ENCODE results near the gene CMSS1. TPM values are rescaled to one million over a fixed set of nuclear protein-coding genes. Genes with fewer than 3 reads are reported as not detected.

Gene CMSS1
- polyA plus RNA-seq, 1 of the 3 experiments (the other 2 are of a cell fraction) = 9.1 TPM

- TF ChIP-seq REST (IDR thresholded peaks at IDR 0.05; ENCODE audit: low read depth, low read length) (no peak), USF1 (IDR thresholded peaks at IDR 0.05; ENCODE audit: borderline replicate concordance, low read depth) (no peak), FOXJ3 (CRISPR knock-in tag; IDR thresholded peaks at IDR 0.05) (no peak), RXRA (IDR thresholded peaks at IDR 0.05; ENCODE audit: borderline replicate concordance, low read depth) (no peak), NRF1 (IDR thresholded peaks at IDR 0.05; ENCODE audit: low read depth, low read length) (no peak), EZH2phosphoT487 (IDR thresholded peaks at IDR 0.05; ENCODE audit: borderline replicate concordance, low read depth) (no peak), SMC3 (IDR thresholded peaks at IDR 0.05; ENCODE audit: low read depth, low read length) (no peak), CHD2 (IDR thresholded peaks at IDR 0.05; ENCODE audit: low read length, partially characterized antibody) (no peak)
These were observed 241.8 kb downstream of the CMSS1 start (continued) for GRCh38 chr3:100059472-100059871.

GRCh38 chr3:100060685-100061484 is 243.2 kb downstream of the CMSS1 start:
- Histone ChIP-seq H3K27ac (ENCODE audit: low read depth in 2 of 2, low read length in 1 of 2) (no peak overlapping the region), H3K9me2 (no peaks in the 10 kb centered on the region), H3K4me1 (ENCODE audit: control insufficient read depth in 1 of 2, insufficient read depth in 2 of 2, low read depth in 1 of 2, low read length in 1 of 2) (peaks cover 0 to 3% of the 10 kb centered on the region in 2 experiments; a peak in 1 of 4 replicates), H3K36me3 (replicated peaks in 1 of 2; ENCODE audit: control insufficient read depth in 1 of 2, insufficient read depth in 2 of 2, low read length in 1 of 2) (no peaks in the 10 kb centered on the region), H3K4me3 (ENCODE audit: low read depth in 2 of 2, low read length in 1 of 2) (no peak overlapping the region), H3K79me2 (ENCODE audit: insufficient read depth) (no peaks in the 10 kb centered on the region), H3K9ac (no peak overlapping the region), H3K27me3 (ENCODE audit: insufficient read depth) (no peaks in the 10 kb centered on the region), H3K9me3 (no peaks in the 10 kb centered on the region), H3F3A (replicated peaks; ENCODE audit: insufficient read depth) (no peaks in the 10 kb centered on the region), H2AFZ (ENCODE audit: low read depth) (no peak overlapping the region), H4K20me1 (ENCODE audit: insufficient read depth) (no peaks in the 10 kb centered on the region), H3K4me2 (no peak overlapping the region)
- ChIA-PET CTCF (interaction anchor here (0.7 to 5.6 kb wide), 5 partner anchors 8 to 229 kb away, joined by 3 to 33 read pairs (median 4); no protein-coding TSS in a partner anchor), POLR2A (no interaction called here)
- WGBS (ENCODE audit: low lambda C conversion rate) = 91% methylated on average over 7 of the region's 7 CpGs
- no peak for DNase-seq
- TF ChIP-seq CHD2 (IDR thresholded peaks at IDR 0.05; ENCODE audit: low read length, partially characterized antibody) (no peak), USF2 (IDR thresholded peaks at IDR 0.05; ENCODE audit: borderline replicate concordance, low read depth, low read length) (no peak), RAD21 (IDR thresholded peaks at IDR 0.05; ENCODE audit: low read length) (no peak), CTCF (IDR thresholded peaks at IDR 0.05) (no peak), POLR2AphosphoS5 (IDR thresholded peaks at IDR 0.05; ENCODE audit: low read depth, low read length) (no peak), RCOR1 (IDR thresholded peaks at IDR 0.05; ENCODE audit: low read length) (no peak), FOSL2 (IDR thresholded peaks at IDR 0.05; ENCODE audit: borderline replicate concordance, low read depth) (no peak), TAF1 (IDR thresholded peaks at IDR 0.05; ENCODE audit: borderline replicate concordance, low read depth, low read length) (no peak), IRF3 (IDR thresholded peaks at IDR 0.05; ENCODE audit: low read depth, low read length) (no peak), RFX5 (IDR thresholded peaks at IDR 0.05; ENCODE audit: low read length) (no peak), FOXJ3 (CRISPR knock-in tag; IDR thresholded peaks at IDR 0.05) (no peak), USF1 (IDR thresholded peaks at IDR 0.05; ENCODE audit: borderline replicate concordance, low read depth) (no peak), GATA2 (CRISPR knock-in tag; IDR thresholded peaks at IDR 0.05) (no peak)

Measured in SK-N-SH (cell line).